IMR-90 (cell line): ENCODE data around the gene ITIH5. TPM values are rescaled to one million over a fixed set of nuclear protein-coding genes. Genes with fewer than 3 reads are reported as not detected.

Experiments used
- ATAC-seq: fragments of 200-7000 bp; cut with Tn5 transposase; 2 replicates; pipeline ENCODE4 v1.9.1; 2020; ENCODE audit warnings: low read depth, mild to moderate bottlenecking, moderate library complexity
- BruUV-seq: library from RNA; stranded (reverse); fragments of 400-500 nt; replicated peaks from 2 replicates; lab custom pipeline; 2021; lab: Mats Ljungman, UMichigan
- CTCF ChIA-PET: fragments of 300-600 bp; formaldehyde crosslinking; extraction: SDS; loops from one replicate; lab custom pipeline; 2021; ENCODE audit warnings: antibody characterized with exemption; lab: Yijun Ruan, JAX
- POLR2A ChIA-PET: fragments of 300-600 bp; sonication (Branson Sonifier 250); formaldehyde crosslinking; loops from one replicate; lab custom pipeline; 2022; ENCODE audit warnings: antibody characterized with exemption; ENCODE audit not compliant: unreplicated experiment; lab: Charles Lee
- DNase-seq: peaks from one replicate; pipeline ENCODE4 v3.0.0; 2013
- H2AFZ ChIP-seq: replicated peaks from 2 replicates; pipeline ENCODE3; 2013; ENCODE audit warnings: low read length, mild to moderate bottlenecking; ENCODE audit not compliant: poor library complexity
- H2AK5ac ChIP-seq: 2 replicates; pipeline ENCODE4 v1.6.1; 2013; ENCODE audit warnings: low read depth, low read length, inconsistent platforms
- H2AK9ac ChIP-seq: replicated peaks from 2 replicates; pipeline ENCODE3; 2013; ENCODE audit warnings: mild to moderate bottlenecking, low read depth, low read length, moderate library complexity; ENCODE audit not compliant: poor library complexity
- H2BK120ac ChIP-seq: 2 replicates; pipeline ENCODE4 v1.6.1; 2013; ENCODE audit warnings: low read depth, low read length, inconsistent platforms
- H2BK15ac ChIP-seq: 3 replicates; pipeline ENCODE4 v1.6.1; 2013; ENCODE audit warnings: low read depth, low read length, inconsistent platforms
- H2BK20ac ChIP-seq: 2 replicates; pipeline ENCODE4 v1.6.1; 2013; ENCODE audit warnings: low read depth, mild to moderate bottlenecking, inconsistent platforms, low read length, moderate library complexity
- H2BK5ac ChIP-seq: 2 replicates; pipeline ENCODE4 v1.6.1; 2013; ENCODE audit warnings: mild to moderate bottlenecking, low read depth, low read length, inconsistent platforms; ENCODE audit not compliant: poor library complexity, severe bottlenecking
- H3K14ac ChIP-seq: replicated peaks from 2 replicates; pipeline ENCODE4 v1.6.1; 2013; ENCODE audit warnings: low read depth, low read length, inconsistent platforms
- H3K18ac ChIP-seq: 2 replicates; pipeline ENCODE4 v1.6.1; 2013; ENCODE audit warnings: low read depth, low read length, control low read depth
- H3K23ac ChIP-seq: 2 replicates; pipeline ENCODE4 v1.6.1; 2013; ENCODE audit warnings: low read depth, low read length, inconsistent platforms
- H3K27ac ChIP-seq: 2 replicates; pipeline ENCODE4 v1.5.1; 2013; ENCODE audit warnings: mild to moderate bottlenecking, control low read depth, low read length; ENCODE audit not compliant: insufficient read depth
- H3K27me3 ChIP-seq: 2 replicates; pipeline ENCODE4 v1.6.1; 2013; ENCODE audit warnings: low read length; ENCODE audit not compliant: control insufficient read depth, insufficient read depth
- H3K36me3 ChIP-seq: 2 replicates; pipeline ENCODE4 v1.6.1; 2013; ENCODE audit warnings: low read length, mixed read lengths; ENCODE audit not compliant: control insufficient read depth, insufficient read depth
- H3K4ac ChIP-seq: 2 replicates; pipeline ENCODE4 v1.6.1; 2013; ENCODE audit warnings: low read depth, low read length, inconsistent platforms
- H3K4me1 ChIP-seq: 2 replicates; pipeline ENCODE4 v1.6.1; 2013; ENCODE audit warnings: low read length, mixed read lengths; ENCODE audit not compliant: control insufficient read depth, insufficient read depth
- H3K4me2 ChIP-seq: 2 replicates; pipeline ENCODE4 v1.6.1; 2013; ENCODE audit warnings: low read depth, mild to moderate bottlenecking, control low read depth, low read length, moderate library complexity
- H3K4me3 ChIP-seq: 2 replicates; pipeline ENCODE4 v1.5.1; 2013; ENCODE audit warnings: low read depth, mild to moderate bottlenecking, control low read depth, low read length, moderate library complexity; ENCODE audit not compliant: insufficient read depth
- H3K56ac ChIP-seq: 2 replicates; pipeline ENCODE4 v1.6.1; 2013; ENCODE audit warnings: low read length, inconsistent platforms; ENCODE audit not compliant: insufficient read depth; ENCODE audit errors: extremely low read depth
- H3K79me1 ChIP-seq, 2 experiments: 2 replicates each; pipeline ENCODE4 v1.6.1; 2013; ENCODE audit warnings: low read length in 2 of 2, inconsistent platforms in 1 of 2, low read depth in 1 of 2
- H3K9ac ChIP-seq: 2 replicates; pipeline ENCODE4 v1.6.1; 2013; ENCODE audit warnings: low read depth, low read length, control low read depth
- H3K9me1 ChIP-seq: 2 replicates; pipeline ENCODE4 v1.6.1; 2013; ENCODE audit warnings: low read length, inconsistent platforms; ENCODE audit not compliant: insufficient read depth
- H3K9me3 ChIP-seq: 2 replicates; pipeline ENCODE4 v1.6.1; 2013; ENCODE audit warnings: low read length; ENCODE audit not compliant: control insufficient read depth, insufficient read depth
- H4K20me1 ChIP-seq: 2 replicates; pipeline ENCODE4 v1.6.1; 2013; ENCODE audit warnings: low read length, inconsistent platforms; ENCODE audit not compliant: insufficient read depth
- H4K5ac ChIP-seq: 2 replicates; pipeline ENCODE4 v1.6.1; 2013; ENCODE audit warnings: mild to moderate bottlenecking, low read depth, low read length, control low read depth
- H4K8ac ChIP-seq, 2 experiments: 2 replicates each; pipeline ENCODE4 v1.6.1; 2013; ENCODE audit warnings: low read depth in 2 of 2, low read length in 2 of 2, control low read depth in 1 of 2, inconsistent platforms in 1 of 2
- H4K91ac ChIP-seq: 2 replicates; pipeline ENCODE4 v1.6.1; 2013; ENCODE audit warnings: low read depth, low read length, inconsistent platforms; ENCODE audit not compliant: insufficient read depth
- CEBPB ChIP-seq: IDR thresholded peaks from 2 replicates; pipeline ENCODE4 v1.6.1; 2012; ENCODE audit warnings: low read depth, low read length, improper control_type of control experiment
- MXI1 ChIP-seq: IDR thresholded peaks from 2 replicates; pipeline ENCODE4 v1.6.1; 2012; ENCODE audit warnings: low read depth, mild to moderate bottlenecking, low read length, moderate library complexity, borderline replicate concordance
- WGBS, 2 experiments: methylation state at CpG; one replicate each; pipeline versions ENCODE4 v1.1.5 to v1.1.7; 2013; ENCODE audit warnings: missing lambda C conversion rate in 2 of 2; ENCODE audit not compliant: insufficient read length in 1 of 2; ENCODE audit errors: extremely low coverage in 2 of 2; 5-methylcytosine and 5-hydroxymethylcytosine counted together
- dilution Hi-C: fragments of 300-500 bp; cut with HindIII; formaldehyde crosslinking; loops from one replicate; pipeline ENCODE4 v1.14.3; 2018; ENCODE audit warnings: low sequenced_read_pairs; ENCODE audit not compliant: unreplicated experiment
- in situ Hi-C: fragments of 300-500 bp; cut with MboI; formaldehyde crosslinking; loops from 3 replicates; pipeline ENCODE4 v1.14.3; 2019; ENCODE audit warnings: low sequenced_read_pairs, inconsistent platforms, mixed read lengths
- intact Hi-C: fragments of 100-400 bp; cut with micrococcal nuclease; formaldehyde crosslinking; loops from 2 replicates; pipeline ENCODE4 v1.10.0; 2022
- polyA plus RNA-seq, 3 experiments: library from polyadenylated mRNA; depleted of rRNA; stranded (reverse); fragments of >200 nt; gene quantifications; 2 replicates each; pipeline ENCODE4 v1.2.3, GENCODE V29; 2012; ENCODE audit warnings: low replicate concordance in 1 of 3
- total RNA-seq: library from RNA; depleted of rRNA; stranded (reverse); fragments of >200 nt; gene quantifications from 2 replicates; pipeline ENCODE4 v1.2.3, GENCODE V29; 2012

Gene ITIH5
- total and polyA plus RNA-seq, 2 of the 4 experiments (the other 2 are of a cell fraction), result under 0.01 to 0.07 TPM

GRCh38 chr10:7610651-7611389 is 55.9 kb downstream of the ITIH5 start:
- ChIA-PET CTCF (no interaction called here), POLR2A (interaction anchor here (0.6 kb wide), 1 partner anchor 1559 kb away, joined by 4 read pairs; no protein-coding TSS in a partner anchor)
- no peak overlapping the region for H2BK5ac ChIP-seq
- no peak overlapping the region for H3K9ac ChIP-seq
- in situ Hi-C loops, result no loop called here
- no peak overlapping the region for H2AFZ ChIP-seq
- intact Hi-C loops, result no loop called here
- no peak overlapping the region for H2BK15ac ChIP-seq
- no peak overlapping the region; the same call in 1 of the 2 replicates for H3K18ac ChIP-seq
- WGBS, 2 experiments, result 10% methylated on average over 4 of the region's 7 CpGs; no CpG with 5 or more reads in 1 of the 2 experiments
- H3K4me1 ChIP-seq, result peaks cover 7% of the 10 kb centered on the region; the same call in 1 of the 2 replicates
- H3K27me3 ChIP-seq, result no peaks in the 10 kb centered on the region
- H2AK9ac ChIP-seq, result no peak overlapping the region
- H4K5ac ChIP-seq, result no peak overlapping the region; the same call in 1 of the 2 replicates
- no peak overlapping the region; the same call in 1 of the 2 replicates for H2BK20ac ChIP-seq
- H3K4me3 ChIP-seq, result no peak overlapping the region
- no peak overlapping the region for H4K8ac ChIP-seq
- peak overlapping the region; percentile 20; the same call in 1 of the 2 replicates for H3K27ac ChIP-seq
- H3K56ac ChIP-seq, result no peak overlapping the region
- no peak overlapping the region; the same call in 1 of the 2 replicates for H2AK5ac ChIP-seq
- DNase-seq (peak; percentile 70), ATAC-seq (peak; percentile 67)
- peak overlapping the region; percentile 63; the same call in 1 of the 2 replicates for H3K4ac ChIP-seq
- no TSS peak for BruUV-seq
- dilution Hi-C loops, result no loop called here
- H3K23ac ChIP-seq, result no peak overlapping the region
- H3K14ac ChIP-seq, result no peak overlapping the region
- no peaks in the 10 kb centered on the region for H3K9me1 ChIP-seq
- H3K36me3 ChIP-seq, result no peaks in the 10 kb centered on the region
- peak overlapping the region; percentile 39; the same call in 1 of the 2 replicates for H4K91ac ChIP-seq
- no peaks in the 10 kb centered on the region for H3K9me3 ChIP-seq
- no peaks in the 10 kb centered on the region for H4K20me1 ChIP-seq
- TF ChIP-seq MXI1, result no peak
- peak; percentile 79 for TF ChIP-seq CEBPB
- H2BK120ac ChIP-seq, result peak overlapping the region; percentile 64
- no peaks in the 10 kb centered on the region for H3K79me1 ChIP-seq
- H3K4me2 ChIP-seq, result no peak overlapping the region; the same call in 1 of the 2 replicates
